HG03045 (cell line): Measurements from ENCODE around the gene ACSF2.

Experiments
- ATAC-seq: cut with Tn5 transposase; IDR thresholded peaks from one replicate; pipeline ENCODE4 v1.9.1; 2021; ENCODE audit warnings: mild to moderate bottlenecking, moderate library complexity; ENCODE audit not compliant: unreplicated experiment

ACSF2 gene

DNA sequence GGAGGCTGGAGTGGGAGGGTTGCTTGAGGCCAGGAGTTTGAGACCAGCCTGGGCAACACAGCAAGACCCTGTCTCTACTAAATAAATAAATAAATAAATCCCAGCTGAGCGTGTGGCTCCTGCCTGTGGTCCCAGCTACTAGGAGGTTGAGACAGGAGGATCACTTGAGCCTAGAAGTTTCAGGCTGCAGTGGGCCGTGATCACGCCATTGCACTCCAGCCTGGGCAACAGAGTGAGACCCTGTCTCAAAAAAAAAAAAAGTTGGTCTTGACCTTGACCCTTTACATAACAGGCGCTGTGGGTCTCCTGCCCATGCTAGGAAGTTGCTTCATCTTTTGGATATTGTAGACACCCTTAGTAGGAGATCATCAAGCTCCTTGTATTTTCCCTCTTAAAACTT is 11.4 kb downstream of the ACSF2 start:
- no peak for ATAC-seq

GRCh38 chr17:50439008-50439407 is 13.0 kb downstream of the ACSF2 start:
- ATAC-seq, result no peak

GRCh38 chr17:50440172-50440837 is 14.3 kb downstream of the ACSF2 start:
- no peak for ATAC-seq

GRCh38 chr17:50440838-50441829 is 15.1 kb downstream of the ACSF2 start:
- no peak for ATAC-seq

DNA sequence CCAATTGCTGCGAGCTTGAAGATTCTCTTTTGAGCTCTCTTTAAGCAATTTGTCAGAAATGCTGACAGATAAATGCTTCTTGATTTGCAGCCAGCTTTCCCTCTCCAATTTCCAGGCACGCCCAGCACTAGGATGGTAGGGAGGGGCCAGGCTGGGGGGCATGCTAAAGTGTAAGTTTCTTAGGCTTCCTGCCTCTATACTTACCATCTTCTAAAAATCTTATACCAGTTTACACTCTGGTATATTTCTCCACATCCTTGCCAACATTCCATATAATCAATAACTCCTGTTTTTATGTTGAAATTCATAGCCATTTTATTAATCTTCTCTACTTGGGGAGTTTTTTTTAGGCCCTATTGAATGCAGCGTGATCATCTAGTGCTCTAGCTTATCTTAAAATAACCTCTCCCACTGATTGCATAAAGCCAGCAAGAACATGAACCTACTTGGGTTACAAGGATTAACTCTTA is 17.5 kb downstream of the ACSF2 start:
- no peak for ATAC-seq

DNA sequence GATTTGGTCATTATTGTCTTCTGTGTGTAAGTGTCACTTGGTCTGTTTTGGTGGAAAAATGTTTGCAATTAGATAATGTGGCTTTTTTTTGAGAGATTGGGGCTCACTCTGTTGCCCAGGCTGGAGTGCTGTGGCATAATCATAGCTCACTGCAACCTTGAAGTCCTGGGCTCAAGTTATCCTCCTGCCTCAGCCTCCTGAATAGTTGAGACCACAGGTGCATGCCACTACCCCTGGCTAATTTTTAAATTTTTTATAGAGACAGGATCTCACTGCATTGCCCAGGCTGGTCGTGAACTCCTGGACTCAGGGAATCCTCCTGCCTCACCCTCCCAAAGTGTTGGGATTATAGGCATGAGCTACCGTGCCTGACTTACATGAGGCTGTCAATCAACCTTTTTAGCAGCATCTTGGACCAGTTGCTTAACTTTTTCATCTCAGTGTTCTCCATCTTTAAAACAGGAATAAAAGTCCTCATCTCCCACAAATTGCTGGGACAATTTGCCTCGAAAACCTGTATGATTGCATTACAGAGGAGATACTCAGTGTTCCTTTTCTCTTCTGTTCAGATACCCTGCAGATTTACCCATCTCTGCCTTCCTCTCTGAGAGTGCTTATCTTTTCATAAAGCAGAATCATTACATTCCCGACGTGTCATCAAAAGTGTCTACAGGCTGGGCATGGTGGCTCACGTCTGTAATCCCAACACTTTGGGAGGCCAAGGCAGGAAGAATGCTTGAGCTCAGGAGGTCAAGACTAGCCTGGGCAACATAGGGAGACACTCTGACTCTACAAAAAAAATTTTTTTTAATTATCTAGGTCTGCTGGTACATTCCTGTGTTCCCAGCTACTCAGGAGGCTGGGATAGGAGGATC is 19.1 kb downstream of the ACSF2 start:
- no peak for ATAC-seq

DNA sequence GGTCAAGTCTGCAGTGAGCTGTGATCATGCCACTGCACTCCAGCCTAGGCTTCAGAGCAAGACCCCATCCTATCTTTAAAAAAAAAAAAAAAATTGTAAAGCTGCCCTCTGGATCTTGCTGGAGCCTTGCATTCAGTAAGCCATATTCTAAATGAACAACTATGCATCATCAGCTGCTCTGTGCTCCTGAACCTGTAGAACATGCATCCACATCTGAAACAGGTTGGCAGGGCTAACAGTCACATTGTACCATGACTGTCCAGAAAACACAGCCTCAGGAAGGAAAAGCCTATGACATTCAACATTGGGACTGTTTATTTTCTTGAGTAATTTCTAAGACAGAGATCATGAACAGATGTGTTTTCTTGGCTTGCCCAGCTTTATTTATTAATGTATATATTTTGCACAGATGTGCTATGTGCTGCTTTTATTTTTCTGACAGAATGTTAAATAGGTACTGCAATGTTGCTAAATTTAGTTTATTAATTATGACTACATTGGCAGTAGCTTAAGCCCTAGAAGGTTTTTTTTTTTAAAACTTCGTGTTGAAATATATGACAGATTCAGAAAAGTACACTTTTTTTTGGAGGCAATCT is 19.8 kb downstream of the ACSF2 start:
- ATAC-seq, result no peak

- ATAC-seq, result no peak
Observed at GRCh38 chr17:50447870-50448595, 22.0 kb downstream of the ACSF2 start.

DNA sequence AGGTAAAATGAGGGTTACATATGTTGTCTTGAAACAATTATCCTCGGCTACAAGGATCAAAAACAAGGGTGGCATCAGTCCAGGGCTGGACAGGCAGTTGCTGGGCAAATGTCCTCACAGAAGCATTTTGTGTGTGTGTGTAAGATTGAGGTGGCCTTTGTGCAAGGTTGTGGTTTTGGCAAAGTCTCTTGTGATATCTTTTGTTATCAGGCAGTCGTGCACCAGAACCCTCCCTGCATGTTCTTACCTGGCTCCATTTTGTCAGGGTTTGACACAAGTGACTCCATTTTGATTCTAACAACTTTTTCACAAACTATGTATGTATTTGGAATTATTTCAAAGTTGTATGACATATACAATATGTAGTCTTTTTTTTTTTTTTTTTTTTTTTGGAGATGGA is 22.6 kb downstream of the ACSF2 start:
- no peak for ATAC-seq

DNA sequence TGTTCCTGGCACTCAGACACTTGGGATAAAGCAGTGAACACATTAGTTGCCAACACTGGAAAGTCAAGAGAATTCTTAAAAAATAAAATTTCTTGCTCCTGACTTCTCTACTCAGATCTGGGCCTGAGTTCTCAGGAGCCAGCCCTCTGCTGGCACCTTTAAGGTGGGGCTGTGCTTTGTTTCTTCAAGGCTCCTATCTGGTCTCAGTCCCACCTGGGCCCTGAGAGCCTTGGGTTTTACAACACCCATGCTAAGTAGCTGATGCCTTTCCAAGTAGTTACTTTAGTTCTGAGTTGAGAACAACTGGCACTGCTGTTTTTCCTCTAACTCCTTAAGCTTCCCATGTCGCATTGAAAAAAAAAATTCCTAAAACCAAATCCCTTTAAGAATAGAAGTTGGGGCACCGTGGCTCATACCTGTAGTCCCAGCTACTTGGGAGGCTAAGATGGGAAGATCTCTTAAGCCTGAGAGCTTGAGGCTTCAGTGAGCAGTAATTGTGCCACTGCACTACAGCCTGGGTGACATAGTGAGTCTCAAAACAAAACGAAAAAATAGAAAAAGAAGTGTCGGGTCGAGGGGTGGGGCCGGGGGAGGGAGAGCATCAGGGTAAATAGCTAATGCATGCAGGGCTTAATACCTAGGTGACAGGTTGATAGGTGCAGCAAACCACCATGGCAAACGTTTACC is 26.1 kb downstream of the ACSF2 start:
- no peak for ATAC-seq

DNA sequence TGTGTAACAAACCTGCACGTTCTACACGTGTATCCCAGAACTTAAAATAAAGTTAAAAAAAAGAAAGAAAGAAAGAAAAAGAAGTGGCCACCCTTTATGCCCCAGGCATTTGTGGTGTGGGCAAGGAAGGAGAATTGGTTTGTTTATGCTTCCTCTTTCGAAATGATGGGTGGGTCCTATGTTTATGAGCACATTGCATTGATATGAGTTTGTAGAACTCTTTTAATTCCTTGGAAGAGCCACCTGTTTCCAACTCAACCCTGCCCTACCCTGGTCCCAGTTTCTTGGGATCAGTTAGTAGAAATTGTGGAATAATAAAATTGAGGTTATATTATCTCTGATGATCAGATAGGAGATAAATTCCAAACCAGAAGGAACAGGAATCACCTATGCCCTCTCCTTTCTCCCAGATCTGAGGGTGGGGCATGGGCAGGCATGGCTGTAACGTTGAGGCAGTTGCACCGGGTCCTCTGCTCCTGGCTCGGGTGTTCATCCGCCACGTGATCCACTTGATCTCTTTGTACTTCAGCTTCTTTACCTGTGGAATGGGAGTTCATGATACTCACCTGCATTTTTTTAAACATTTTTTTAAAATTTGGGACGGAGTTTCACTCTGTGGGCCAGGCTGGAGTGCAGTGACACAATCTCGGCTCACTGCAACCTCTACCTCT is 26.7 kb downstream of the ACSF2 start:
- no peak for ATAC-seq

DNA sequence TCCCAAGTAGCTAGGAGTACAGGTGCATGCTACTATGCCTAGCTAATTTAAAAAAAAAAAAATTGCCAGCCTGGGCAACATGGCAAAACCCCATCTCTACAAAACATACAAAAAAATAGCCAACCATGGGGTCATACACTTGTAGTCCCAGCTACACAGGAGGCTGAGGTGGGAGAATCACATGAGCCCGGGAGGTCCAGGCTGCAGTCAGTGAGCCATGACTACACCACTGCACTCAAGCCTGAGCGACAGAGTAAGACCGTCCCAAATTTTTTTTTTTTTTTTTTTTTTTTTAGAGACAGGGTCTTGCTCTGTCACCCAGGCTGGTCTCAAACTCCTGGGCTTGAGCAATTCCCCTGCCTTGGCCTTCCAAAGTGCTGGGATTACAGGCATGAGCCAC is 27.9 kb downstream of the ACSF2 start:
- no peak for ATAC-seq

DNA sequence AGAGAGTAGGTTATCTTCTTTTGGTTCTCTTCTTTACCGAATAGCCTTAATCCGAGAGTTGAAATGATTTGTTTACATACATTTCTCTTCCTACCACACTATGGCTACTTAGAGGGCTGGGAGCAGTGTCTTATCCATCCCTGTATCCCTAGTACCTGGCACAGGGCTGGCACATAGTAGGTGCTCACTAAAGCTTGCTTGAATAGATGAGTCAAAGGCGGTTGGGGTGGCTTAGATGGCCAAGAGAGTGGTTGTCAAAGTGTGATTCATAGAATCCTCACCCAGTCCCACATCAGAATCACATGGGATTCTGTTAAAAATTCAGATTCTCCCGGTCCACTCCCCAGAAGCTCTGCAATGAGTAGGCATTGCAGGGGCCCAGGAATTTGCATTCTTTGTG is 31.6 kb downstream of the ACSF2 start:
- no peak for ATAC-seq

DNA sequence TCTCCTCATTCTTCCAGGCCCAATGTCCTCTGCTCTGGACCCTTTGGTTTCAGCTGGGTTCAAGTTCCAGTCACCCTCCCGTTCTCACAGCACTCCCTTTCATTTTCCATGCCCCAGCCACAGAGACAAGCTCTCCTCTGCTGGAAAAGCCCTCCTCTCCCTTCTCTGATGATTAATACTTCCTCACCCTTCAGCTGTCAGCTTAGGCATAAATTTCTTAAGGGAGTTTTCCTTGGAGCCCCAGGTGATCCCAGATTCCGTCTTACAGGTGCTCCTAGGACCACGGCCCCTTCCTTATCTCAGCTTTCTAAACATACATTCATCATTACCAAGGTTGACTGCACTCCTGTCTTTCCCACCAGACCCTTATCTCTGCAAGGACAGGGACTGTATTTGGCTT is 32.3 kb downstream of the ACSF2 start:
- no peak for ATAC-seq

DNA sequence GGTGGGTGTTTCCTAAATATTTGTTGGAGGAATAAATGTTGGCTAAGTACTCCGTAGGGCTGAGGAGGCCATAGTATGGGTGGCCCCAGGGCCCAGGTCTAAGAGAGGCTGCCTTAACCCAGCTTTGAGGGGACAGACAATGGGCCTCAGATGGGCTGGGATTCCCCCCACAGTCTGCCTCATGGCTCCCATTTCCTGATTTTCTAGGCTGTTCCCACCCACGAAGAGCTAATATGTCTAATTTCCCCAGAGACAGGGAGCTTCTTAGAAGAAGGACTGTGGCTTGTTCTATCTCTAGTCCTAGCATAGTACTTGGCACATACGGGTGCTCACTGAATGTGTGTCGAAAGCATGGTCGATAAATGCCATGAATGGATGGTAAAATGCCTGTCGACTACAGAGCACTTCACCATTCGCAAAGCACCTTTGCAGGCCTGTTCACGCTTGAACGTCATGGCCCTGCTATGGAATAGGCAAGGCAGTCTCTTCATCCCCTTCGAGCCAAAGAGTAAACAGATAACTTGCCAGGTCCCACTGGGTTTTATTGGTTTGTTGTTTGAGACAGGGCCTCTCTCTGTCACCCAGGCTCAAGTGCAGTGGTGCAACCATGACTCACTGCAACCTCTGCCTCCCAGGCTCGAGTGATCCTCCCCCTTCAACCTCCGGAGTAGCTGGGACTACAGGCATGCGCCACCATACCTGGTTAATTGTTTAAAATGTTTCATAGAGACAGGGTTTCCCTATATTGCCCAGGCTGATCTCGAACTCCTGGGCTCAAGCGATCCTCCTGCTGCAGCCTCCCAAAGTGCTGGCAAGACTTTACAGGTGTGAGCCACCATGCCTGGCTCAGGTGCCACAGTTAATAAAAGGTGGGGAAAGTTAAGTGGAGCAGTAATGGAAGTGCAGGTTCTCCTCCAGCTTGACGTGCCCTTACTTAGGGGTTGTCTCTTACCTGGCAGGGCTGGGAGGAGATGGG is 33.0 kb downstream of the ACSF2 start:
- no peak for ATAC-seq

DNA sequence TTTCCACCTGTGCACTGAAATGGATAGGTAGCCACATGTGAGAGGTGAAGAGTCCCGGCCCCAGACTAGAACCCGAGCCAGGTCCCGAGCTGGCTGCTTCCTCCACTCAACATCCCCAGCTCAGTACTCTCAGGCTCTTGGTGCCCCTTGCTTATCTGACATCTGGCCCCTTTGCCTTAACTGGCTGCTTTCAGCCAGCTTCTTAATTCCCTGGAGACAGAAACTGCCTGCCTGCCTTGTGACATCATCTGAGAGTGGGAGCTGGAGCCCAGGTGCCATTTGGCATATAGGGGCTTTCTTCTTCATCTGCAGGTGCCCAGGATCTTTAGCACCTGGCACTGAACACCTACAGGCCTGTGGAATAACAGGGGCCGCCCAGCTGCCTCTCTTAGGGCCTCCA is 33.7 kb downstream of the ACSF2 start:
- ATAC-seq, result no peak

GRCh38 chr17:50460831-50461526 is 35.0 kb downstream of the ACSF2 start:
- ATAC-seq, result no peak
